Measurements from ENCODE around the gene GPALPP1.

GRCh38 chr13:45060062-45060461, 70.7 kb downstream of the GPALPP1 start:
- no peak for TF ChIP-seq CTCF (IDR thresholded peaks at IDR 0.05)
- no peak for TF ChIP-seq POLR2A (IDR thresholded peaks at IDR 0.05)
- TF ChIP-seq POLR2AphosphoS5 (IDR thresholded peaks at IDR 0.05): no peak

Measured in prostate gland (tissue), 2 donors.